Activated CD4-positive, alpha-beta T cell treated with anti-CD3 and anti-CD28 coated beads for 24 hours (primary cell): ENCODE measurements around the gene PLA2G12A.

Source experiments
- DNase-seq, 2 donors: peaks; one replicate each; pipeline ENCODE4 v3.0.0-alpha.2; 2020; ENCODE audit warnings: low read depth in 2 of 2

The PLA2G12A gene

DNA sequence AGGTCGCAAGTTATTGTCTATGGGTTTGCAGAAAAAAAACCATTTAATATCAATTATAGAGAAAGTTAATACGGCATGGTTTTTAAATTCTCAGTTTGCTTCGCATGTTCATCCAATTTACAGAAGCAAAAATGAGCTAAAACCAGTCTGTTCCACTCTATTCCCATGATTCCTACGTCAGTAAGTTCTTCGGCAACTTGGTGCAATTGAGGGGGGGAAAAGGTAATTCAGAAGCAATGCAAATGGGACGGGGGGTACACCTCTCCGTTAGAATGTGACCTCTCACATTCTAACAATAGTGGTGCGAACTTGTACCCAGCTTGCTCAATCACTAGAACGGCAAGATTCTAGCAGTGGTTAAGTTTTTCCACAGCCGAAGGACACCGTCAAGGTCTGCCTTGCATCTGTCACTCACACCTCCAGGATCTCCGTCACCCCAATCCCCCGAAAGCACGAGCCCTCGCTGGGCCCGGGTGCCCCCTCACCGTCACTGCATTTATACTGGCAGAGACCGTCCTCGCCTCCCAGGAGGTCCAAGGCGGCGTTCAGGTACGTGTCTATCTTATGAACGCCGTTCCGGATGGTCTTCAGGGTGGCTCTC is 653 bp downstream of the PLA2G12A start:
- peak; percentile 5 to 6 for DNase-seq

DNA sequence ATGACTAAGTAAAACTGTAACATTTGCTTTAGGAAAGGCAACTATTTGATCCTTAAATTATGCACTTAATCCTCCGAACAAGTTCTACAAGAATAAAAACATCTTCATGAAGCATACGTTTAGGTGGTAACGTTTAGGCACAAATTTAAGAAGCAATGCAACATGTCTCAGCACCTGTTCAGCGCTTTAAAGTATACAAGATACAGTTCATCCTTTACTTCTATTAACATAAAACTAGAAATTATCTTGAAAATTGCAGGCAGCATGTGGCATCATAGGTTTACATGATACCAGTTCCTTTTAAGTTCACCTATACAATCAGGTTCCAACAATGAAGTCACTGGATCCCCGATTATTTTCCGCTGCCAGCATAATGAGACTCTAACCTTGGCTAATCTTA is 1.5 kb downstream of the PLA2G12A start:
- DNase-seq: no peak

DNA sequence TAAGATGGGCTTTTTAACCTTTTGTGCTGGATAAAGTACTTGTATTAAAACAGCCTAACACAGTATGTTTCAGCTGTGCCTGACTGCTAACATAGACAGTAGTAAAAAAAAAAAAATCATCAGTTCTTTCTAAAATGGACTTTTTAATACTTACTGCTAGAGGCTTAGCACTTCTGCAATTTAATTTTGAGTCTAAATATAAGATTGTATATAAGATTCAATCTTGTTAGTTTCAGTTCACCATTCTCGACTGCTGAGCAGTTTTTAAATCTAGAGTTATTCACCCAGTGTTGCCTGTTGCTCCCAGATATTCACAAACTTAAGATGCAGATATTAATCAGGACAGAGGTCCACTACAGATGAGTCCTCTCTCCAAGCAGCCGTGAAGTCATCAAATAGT is 6.8 kb downstream of the PLA2G12A start:
- DNase-seq: no peak

DNA sequence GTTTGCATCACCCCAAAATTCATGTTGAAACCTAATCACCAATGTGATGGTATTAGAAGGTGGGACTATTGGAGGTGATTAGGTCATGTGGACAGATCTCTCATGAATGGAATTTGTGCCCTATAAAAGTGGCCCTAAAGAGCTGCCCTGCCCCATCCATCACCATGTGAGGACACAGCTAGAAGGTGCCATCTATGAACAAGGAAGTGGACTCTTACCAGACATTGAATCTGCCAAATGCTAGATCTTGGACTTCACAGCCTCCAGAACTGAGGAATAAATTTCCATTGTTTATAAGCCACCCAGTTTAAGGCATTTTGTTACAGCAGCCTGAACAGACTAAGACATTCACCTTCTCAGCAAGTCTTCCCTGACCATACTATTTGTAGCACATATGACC is 7.5 kb downstream of the PLA2G12A start:
- DNase-seq: no peak

DNA sequence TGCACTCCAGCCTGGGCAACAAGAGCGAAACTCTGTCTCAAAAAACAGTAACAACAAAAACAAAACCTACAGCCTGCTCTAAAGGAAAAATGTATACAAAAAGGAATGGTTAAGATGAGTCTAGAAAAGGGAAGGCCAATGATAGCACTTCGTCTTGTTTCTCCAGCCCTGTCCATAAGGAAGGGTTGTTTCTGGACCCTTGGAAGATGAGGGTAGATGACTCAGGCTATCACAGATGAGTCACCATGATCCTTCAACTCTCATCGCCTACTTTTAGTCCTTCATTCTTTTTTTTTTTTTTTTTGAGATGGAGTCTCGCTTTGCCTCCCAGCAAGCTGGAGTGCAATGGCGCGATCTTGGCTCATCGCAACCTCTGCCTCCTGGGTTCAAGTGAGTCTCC is 8.8 kb downstream of the PLA2G12A start:
- no peak for DNase-seq

DNA sequence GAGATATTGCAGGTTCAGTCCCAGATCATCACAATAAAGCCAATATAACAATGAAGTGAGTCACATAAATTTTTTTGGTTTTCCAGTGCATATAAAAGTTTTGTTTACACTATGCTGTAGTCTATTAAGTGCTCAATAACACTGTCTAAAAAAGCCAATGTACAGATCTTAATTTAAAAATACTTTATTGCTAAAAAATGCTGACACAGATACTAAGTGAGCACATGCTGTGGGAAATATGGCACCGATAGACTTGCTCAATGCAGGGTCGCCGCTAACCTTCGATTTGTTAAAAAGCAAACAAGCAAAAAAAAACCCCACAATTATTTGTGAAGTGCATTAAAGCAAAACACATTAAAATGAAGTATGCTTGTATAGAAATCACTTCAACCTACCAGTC is 10.3 kb downstream of the PLA2G12A start:
- DNase-seq: no peak

DNA sequence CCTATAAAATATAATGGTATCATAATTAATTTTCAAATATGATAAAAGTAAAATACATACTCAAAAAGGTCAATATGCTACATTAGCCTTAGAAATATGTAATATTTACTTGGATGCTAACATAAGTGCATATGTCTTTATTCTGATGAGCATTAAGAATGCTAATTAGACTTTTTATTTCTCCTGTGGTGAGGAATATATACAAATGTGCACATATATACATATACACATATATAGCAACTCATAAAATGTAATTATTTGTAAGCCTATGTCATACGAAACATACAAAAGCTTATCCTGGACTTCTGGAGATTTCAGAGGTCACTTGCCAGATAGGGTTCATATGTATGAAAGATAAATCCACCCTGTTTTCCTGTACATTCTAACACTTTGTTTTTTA is 11.1 kb downstream of the PLA2G12A start:
- no peak for DNase-seq

DNA sequence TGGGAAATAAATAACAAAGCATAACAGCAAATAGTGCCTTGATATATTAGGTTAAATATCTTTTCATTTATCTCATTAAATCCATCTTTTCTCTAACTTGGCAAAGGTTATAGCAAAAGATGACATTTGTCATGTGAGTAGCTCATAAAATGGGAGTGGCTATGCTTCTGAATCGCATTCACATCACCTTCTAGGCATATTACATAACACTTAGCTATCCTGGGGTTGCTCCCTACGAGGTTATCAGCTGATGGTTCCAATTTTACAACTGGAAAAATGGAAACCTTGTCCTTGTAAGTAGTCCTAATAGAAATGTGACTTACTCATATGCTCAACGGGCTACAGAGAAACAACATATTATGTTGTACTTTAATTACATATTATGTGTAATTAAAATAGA is 16.4 kb downstream of the PLA2G12A start:
- no peak for DNase-seq

DNA sequence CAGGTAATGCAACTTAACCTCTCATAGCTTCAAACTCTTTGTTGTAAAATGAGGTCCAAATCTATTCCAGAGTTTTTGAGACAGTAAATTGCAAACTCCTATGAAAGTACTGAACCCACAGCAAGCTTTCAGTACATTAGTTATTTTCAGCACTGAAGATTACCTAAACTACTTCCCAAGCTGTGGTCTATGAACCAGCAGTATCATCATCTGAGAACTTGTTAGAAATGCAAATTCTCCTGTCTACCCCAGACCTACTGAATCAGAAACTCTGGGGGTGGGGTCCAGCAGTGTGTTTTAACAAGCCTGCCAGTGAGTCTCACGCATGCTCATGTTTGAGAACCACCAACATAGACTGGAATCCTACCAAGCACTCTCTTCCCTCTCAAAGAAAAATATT is 20.9 kb downstream of the PLA2G12A start:
- no peak for DNase-seq

DNA sequence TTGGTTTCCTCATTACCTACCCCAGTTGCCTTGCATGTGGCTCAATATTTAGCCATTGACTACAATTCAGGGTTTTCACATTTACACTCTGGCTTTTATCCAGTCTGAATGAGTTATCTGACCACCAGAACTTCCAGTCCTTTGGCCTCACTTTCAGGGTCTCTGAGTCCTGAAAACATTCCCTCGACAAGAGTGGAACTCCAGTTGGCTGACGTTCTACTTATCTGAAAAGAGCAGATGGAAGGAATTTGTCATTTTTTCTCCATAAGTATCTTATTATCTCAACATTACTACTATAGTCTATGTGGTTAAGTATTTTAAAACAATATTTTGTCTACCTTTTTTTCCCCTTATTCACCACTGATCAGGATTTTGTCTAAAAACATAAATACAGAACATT is 21.4 kb downstream of the PLA2G12A start:
- no peak for DNase-seq

DNA sequence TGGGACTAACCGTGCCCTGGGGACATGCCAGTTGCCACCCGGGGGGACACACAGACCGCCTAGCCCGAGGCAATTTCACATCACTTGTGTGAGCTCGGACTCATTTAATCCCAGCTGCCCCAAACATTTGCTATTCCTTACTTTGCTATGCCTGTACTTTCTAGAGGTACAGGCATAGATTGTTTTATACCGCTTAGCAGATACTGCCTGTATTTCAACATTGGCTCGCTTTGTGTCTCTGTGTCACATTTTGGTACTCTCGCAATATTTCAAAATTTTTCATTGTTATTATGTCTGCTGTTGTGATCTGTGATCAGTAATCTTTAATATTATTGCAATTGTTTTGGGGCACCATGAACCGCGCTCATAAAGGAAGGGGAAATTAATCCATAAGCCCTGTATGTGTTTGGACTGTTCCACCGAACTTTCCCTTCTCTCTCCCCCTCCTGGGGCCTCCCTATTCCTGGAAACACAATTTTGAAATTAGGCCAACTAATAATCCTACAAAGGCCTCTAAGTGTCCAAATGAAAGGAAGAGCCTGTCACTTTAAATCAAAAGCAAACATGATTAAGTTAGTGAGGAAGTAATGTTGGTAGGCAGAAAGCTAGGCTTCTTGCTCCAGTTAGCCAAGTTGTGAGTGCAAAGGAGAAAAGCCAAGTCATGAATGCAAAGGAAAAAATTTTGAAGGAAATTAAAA is 26.1 kb downstream of the PLA2G12A start:
- DNase-seq: no peak

DNA sequence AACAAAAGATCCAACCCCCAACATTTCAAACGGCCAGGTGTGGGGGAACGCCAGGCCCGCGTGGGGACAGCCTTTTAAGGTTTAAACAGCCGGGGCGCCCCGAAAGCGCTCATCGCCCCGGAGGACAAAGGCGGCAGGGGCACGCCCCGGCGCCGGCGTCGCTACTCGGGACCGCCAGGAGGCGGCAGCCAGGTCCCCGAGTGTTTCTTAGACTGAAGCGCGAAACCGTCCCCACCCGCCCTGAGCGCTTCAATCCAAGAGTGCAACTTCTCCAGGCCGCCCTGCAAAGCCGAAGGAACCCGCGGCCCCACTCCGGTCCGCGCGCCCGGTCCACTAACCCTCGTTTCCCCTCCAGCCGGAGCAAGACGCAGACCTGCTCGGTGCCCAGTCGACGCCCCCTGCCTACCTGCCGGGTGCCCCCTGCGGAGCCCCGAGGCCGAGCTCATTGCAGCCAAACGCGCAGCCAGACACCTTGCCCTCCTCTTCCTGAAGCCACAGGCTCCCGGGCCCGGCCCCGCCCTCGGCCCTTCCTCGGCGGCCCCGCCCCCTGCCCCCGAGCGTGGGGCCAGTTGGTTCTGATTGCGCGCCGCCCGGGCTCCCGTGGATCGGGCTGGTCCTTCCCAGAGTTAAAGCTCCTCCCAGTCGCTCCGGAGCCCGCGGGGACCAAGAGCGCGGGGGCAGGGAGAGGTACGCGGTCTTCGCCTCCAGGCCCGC is 26.8 kb downstream of the PLA2G12A start, which contains the start of gene CASP6:
CASP6 (minus strand) TSS at position 496 of the 714 bp plus-strand sequence; CDS start at position 446, 50 bp downstream.
- peak; percentile 45 to 54 for DNase-seq

DNA sequence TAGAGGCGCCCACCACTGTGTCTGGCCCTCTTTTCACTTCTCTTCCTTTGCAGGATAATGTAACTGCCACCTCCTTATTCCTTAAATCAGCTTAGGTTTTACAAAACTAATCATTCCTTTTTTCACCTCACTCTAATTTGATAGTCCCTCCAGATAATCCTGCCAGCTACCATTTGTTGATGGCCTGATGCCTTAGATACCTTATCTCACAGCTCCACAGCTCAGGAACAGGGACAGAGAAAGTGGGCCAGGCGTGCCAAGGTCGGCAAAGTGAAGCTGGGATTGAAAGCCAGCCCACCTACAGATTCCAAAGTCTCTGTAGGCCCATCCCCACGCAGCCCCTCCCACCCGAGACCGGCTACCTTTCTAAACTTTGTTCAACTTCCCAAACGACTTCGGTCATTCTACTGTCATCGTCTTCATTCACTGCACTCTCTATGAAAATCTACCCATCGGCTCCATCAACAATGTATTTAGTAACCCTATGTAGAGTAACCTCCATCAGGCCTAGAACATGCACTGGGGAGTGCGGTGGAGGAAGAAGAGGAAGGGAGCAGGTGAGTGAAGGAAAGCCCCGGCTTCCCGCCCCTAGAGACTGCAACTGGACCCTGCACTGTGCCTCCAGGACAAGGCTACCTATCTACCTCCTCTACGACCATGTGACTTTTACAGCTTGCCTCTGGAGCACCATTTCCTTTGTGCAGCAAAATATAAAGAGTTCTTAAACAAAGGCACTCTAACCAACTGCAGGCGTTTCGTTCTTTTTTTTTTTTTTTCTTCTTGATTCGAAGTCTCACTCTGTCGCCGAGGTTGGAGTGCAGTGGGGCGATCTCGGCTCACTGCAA is 28.1 kb downstream of the PLA2G12A start:
- DNase-seq: no peak

DNA sequence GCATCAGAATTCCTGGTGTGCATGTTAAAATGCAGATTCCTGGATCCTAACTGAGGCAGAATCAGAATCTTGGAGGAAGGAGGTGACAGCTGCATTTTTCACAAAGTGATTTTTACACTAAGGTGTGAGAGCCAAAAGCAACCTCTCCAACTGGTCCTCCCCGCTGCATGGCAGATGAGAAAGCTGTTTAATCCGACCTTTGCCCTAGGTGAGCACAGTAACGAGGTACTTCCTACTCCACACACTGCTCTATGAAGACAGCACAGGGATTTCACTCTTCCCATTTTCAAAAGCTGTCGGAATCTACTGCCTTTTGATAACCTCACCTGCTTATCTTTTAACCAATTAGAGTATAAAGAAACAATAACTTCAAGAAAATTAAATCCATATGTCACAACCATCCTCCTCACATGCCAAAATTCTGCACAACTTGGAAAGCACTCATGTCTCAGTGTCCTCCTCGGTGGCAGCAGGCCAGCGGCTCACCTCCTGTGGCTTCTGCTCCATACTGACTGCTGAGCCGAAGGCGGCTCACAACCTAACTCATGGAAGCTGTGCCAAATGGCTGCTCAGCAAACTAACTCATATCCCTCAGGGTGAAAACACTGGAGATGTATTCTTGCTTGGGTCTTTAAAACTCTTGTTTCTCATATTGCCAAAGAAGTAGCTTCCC is 30.2 kb downstream of the PLA2G12A start:
- DNase-seq: no peak

DNA sequence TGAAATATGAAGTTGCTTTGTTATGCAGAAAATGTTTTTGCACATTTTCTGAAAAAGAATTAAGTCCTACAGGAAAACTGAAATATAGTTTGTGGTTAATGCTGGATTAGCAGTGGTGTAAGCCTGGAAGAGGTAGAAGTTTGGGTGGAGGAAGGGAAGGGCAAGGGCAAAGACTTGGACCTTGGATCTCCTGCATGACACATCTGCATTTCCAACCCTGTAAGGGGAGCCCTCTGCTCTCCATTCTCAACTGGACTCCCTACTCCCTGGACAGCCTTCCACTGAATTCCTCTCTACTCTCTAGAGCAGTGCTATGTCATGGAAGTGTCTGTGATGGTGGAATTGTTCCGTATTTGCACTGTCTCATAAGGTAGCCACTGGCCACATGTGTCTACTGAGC is 31.2 kb downstream of the PLA2G12A start:
- DNase-seq: no peak

DNA sequence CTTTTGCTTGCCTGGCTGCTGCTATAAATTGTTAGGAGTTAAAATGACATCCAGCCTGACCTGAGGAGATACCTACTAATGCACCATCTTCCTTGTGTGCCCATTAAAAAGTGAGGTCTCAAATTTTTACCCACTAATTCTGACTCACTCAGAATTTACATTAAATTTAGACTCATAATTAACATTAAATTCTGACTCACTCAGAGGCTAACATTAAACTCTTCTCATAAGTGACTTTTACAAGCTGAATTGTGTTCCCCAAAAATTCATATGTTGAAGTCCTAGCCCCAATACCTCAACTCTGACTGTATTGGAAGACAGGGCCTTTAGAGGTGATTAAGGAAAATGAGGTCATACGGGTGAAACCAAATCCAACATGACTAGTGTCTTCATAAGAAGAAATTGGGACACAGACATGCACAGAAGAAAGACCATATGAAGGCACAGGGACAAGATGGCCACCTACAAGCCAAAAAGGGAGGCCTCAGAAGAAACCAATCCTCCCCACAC is 38.4 kb downstream of the PLA2G12A start:
- DNase-seq: no peak

DNA sequence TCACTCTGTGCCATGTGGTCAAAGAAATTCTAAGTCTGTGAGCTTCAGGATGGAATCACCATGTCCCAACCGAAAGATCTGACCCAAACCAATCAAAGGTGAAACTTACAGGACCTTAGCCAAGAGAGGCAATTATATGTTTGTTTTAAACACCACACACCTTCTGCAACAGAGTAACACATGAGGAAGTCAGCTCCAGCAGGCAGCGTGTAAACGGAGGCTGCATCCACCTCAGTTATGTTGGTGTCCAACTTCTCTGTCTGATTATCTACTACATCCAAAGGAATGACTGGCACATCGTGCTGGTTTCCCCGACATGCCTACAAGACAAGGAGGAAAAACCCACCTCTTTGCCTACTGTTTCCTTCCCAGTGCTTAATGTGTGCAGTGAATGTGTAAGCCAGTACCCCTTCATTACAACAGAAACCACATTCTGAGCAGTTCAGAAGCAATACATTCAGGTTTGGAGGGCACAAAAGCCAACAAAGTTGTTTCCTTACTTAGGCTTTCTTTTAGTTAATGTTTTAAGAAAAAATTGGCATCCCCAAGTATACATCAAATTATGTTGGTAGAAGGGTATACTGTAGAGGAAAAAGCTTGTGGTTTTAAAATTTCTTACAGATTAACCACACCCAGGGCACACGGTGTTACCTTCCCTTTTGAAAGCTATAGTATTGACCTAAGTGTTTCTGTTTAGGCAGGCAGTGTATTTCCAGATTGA is 39.0 kb downstream of the PLA2G12A start:
- no peak for DNase-seq

DNA sequence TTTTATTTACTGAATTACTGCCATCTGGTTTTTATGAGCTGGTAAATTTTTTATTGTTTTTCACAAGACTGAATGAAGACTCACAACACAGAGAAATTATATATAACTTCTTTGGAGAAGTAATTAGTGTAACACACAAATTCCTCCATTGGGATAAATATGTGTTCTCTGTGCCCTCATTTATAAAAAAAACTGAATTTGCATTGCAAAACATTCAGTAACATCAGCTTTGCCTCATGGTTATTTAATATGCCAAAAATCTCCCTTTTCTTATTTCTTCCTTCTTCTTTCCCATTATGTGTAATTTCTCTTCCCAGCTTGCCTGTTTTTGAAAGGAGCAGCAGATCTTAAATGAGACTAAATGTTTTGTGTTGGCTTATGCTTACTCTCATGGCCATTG is 45.1 kb downstream of the PLA2G12A start:
- no peak for DNase-seq

DNA sequence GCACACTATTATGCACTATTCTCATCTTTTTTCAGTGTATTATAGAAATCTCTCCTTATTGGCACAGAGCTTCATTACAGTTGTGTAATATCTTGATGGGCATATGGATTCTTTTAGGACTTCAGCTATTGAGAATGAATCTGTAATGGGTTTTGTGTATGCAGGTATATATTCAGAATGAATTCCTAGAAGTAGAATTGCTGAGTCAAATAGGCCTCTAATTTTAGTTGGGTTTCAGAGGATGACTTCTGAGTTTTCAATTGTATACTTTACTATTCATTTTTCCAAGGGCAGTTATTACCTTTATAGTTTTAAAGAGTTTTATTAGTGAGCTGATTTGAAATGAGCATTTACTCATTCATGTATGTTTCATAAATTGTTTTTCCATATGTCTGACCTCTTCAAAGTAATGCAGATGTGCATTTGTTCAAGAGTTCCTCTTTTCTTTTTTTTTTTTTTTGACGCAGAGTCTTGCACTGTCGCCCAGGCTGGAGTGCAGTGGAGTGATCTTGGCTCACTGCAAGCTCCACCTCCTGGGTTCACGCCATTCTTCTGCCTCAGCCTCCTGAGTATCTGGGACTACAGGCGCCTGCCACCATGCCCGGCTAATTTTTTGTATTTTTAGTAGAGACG is 46.1 kb downstream of the PLA2G12A start:
- no peak for DNase-seq

DNA sequence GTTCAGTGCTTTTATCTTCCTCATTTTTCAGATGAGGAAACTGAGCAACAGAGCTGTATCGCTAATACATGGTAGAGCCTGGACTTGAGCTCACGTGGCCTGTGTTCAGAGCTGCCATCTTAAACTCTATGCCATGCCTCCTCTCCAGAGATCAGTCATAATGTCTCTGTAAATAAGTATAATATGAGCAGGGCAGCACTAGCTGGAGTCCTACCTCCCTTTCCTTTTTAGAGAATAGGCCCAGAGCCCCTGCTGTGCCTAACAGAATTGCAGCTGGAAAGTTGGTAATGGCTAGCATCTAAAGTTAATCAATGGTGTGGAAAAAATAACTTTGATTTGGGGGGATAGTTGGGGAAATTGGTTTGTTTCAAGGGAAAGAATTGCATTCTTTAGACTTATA is 47.0 kb downstream of the PLA2G12A start:
- no peak for DNase-seq
